GM23248 (cell line): ENCODE data around the gene SLC8A1. TPM values are rescaled to one million over a fixed set of nuclear protein-coding genes. Genes with fewer than 3 reads are reported as not detected.

Source experiments
- DNase-seq: peaks from one replicate; pipeline ENCODE4 v3.0.0-alpha.2; 2015
- H2AFZ ChIP-seq: fragments of 200-600 bp; sonication (generic); 2 replicates; pipeline ENCODE4 v1.6.1; 2016; ENCODE audit warnings: antibody characterized with exemption
- H3F3A ChIP-seq: fragments of 200-600 bp; sonication (generic); 2 replicates; pipeline ENCODE4 v1.6.1; 2016; ENCODE audit warnings: mild to moderate bottlenecking, antibody characterized with exemption, mixed run types; ENCODE audit not compliant: insufficient read depth
- H3K27ac ChIP-seq: fragments of 200-600 bp; sonication (generic); 2 replicates; pipeline ENCODE4 v1.5.1; 2016; ENCODE audit warnings: mild to moderate bottlenecking
- H3K27me3 ChIP-seq: fragments of 200-600 bp; sonication (generic); replicated peaks from 2 replicates; pipeline ENCODE4 v1.6.1; 2016; ENCODE audit warnings: mild to moderate bottlenecking; ENCODE audit not compliant: insufficient read depth
- H3K36me3 ChIP-seq: fragments of 200-600 bp; sonication (generic); 2 replicates; pipeline ENCODE4 v1.6.1; 2016; ENCODE audit warnings: low read depth, mild to moderate bottlenecking
- H3K4me1 ChIP-seq: fragments of 200-600 bp; sonication (generic); 2 replicates; pipeline ENCODE4 v1.6.1; 2016; ENCODE audit warnings: mild to moderate bottlenecking; ENCODE audit not compliant: insufficient read depth
- H3K4me2 ChIP-seq: fragments of 200-600 bp; sonication (generic); one replicate; pipeline ENCODE4 v1.6.1; 2016; ENCODE audit warnings: mild to moderate bottlenecking; ENCODE audit not compliant: unreplicated experiment
- H3K4me3 ChIP-seq: fragments of 200-600 bp; sonication (generic); 2 replicates; pipeline ENCODE4 v1.5.1; 2016; ENCODE audit warnings: mild to moderate bottlenecking
- H3K79me2 ChIP-seq: fragments of 200-600 bp; sonication (generic); 2 replicates; pipeline ENCODE4 v1.6.1; 2016; ENCODE audit warnings: mild to moderate bottlenecking; ENCODE audit not compliant: insufficient read depth
- H3K9ac ChIP-seq: fragments of 200-600 bp; sonication (generic); 2 replicates; pipeline ENCODE4 v1.6.1; 2016; ENCODE audit warnings: mild to moderate bottlenecking
- H3K9me2 ChIP-seq: fragments of 200-600 bp; sonication (generic); 2 replicates; pipeline ENCODE4 v1.6.1; 2016; ENCODE audit warnings: mixed run types, mild to moderate bottlenecking, moderate library complexity; ENCODE audit not compliant: insufficient read depth
- H3K9me3 ChIP-seq: fragments of 200-600 bp; sonication (generic); one replicate; pipeline ENCODE4 v1.6.1; 2017; ENCODE audit warnings: low read depth
- H4K20me1 ChIP-seq: fragments of 200-600 bp; sonication (generic); 2 replicates; pipeline ENCODE4 v1.6.0; 2016; ENCODE audit not compliant: insufficient read depth
- EZH2 ChIP-seq: fragments of 200-600 bp; sonication (generic); IDR thresholded peaks from 2 replicates; pipeline ENCODE4 v1.6.1; 2018; ENCODE audit warnings: antibody characterized with exemption, mild to moderate bottlenecking; ENCODE audit not compliant: insufficient read depth, poor library complexity, severe bottlenecking
- EZH2phosphoT487 ChIP-seq: fragments of 200-600 bp; sonication (generic); IDR thresholded peaks from 2 replicates; pipeline ENCODE4 v1.6.1; 2018; ENCODE audit warnings: antibody characterized with exemption, moderate library complexity, mild to moderate bottlenecking, low read depth; ENCODE audit not compliant: insufficient read depth
- WGBS, 2 experiments: methylation state at CpG; one replicate each; pipeline ENCODE4 v1.1.6; 2015 to 2017; ENCODE audit warnings: low lambda C conversion rate in 2 of 2, low coverage in 1 of 2; ENCODE audit errors: missing lambda C conversion rate in 2 of 2; 5-methylcytosine and 5-hydroxymethylcytosine counted together
- in situ Hi-C: fragments of 300-500 bp; cut with MboI; formaldehyde crosslinking; loops from 2 replicates; pipeline ENCODE4 v1.15.0; 2020
- polyA plus RNA-seq: library from polyadenylated mRNA; unstranded; fragments of >200 nt; fragmentation: Nextera tagmentation; extraction: Ambion mirVana; gene quantifications from 2 replicates; pipeline ENCODE4 v1.2.1, GENCODE V29; 2016
- total RNA-seq: library from RNA; depleted of rRNA; stranded (reverse); fragments of >200 nt; shearing (Covaris generic); gene quantifications from 2 replicates; pipeline ENCODE4 v1.2.3, GENCODE V29; 2014

The SLC8A1 gene
- total and polyA plus RNA-seq, 2 experiments from 2014 or later, result 13.8 to 83.4 TPM

DNA sequence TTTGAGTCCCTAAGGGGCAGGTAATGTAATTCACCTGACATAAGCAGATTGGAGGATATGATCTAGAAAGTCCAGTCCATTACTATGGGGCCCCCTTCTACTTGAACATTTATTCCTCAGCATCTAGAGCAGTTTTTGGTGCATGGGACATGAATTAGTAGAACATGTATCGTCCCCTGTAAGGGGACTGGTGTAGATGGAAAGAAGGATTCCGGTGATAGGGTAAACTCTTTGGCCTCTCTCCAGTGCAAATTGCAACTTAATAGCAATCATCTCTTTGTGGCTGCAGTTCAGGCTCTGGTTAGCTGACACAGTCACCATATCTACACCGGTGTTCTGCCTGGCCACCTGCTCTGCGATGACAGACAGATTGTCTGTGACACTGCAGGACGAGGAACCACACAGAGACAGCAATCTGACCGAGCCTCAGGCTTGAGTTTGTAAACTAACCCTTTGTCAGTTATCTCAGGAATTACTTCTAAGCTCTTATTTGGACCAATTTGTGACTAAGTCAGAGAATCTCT is 6.4 kb upstream of the SLC8A1 start:
- TF ChIP-seq EZH2phosphoT487, result no peak
- TF ChIP-seq EZH2, result no peak
- no peak overlapping the region for H2AFZ ChIP-seq
- H3K4me2 ChIP-seq, result peak overlapping the region; percentile 21

DNA sequence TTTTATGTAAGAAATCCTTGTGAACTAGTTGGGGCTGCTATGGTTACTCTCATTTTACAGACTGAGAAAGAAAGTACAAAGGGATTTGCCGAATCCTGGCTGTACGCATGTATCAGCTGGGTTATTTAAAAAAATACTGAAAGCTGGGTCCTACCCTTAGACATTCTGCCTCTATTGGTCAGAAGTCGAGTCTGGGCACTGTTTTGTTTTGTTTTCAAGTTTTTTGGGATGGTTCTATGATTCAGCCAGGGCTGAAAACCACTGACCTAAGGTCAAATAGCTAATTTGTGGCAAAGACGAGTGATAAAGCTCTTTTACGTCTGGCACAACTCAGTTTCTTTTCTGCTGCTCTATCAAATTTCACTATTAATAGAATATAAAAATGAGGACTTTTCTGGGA is 5.9 kb upstream of the SLC8A1 start:
- Histone ChIP-seq H3F3A (0 out of 2 replicates have a peak, but pooled peaks cover 4% of the 10 kb centered on the region), H3K4me2 (peak overlapping the region; percentile 21), H3K4me1 (peaks cover 14% of the 10 kb centered on the region), H4K20me1 (no peaks in the 10 kb centered on the region), H3K9me2 (no peaks in the 10 kb centered on the region), H3K9ac (no peak overlapping the region), H2AFZ (peak overlapping the region; percentile 12; the same call in 1 of the 2 replicates), H3K79me2 (no peaks in the 10 kb centered on the region), H3K27ac (no peak overlapping the region), H3K9me3 (no peaks in the 10 kb centered on the region), H3K36me3 (no peaks in the 10 kb centered on the region), H3K27me3 (no peaks in the 10 kb centered on the region), H3K4me3 (no peak overlapping the region)
- 50 to 61% methylated on average over 5 of the region's 5 CpGs for WGBS, 2 experiments
- in situ Hi-C loops, result no loop called here
- peak; percentile 56 for DNase-seq
- TF ChIP-seq EZH2, result no peak
- no peak for TF ChIP-seq EZH2phosphoT487

More for the DNA sequence above, 6.4 kb upstream of the SLC8A1 start:
- H3K9ac ChIP-seq, result no peak overlapping the region
- H3K9me2 ChIP-seq, result no peaks in the 10 kb centered on the region
- 86% methylated on average over 6 of the region's 6 CpGs for WGBS, 2 experiments
- no peaks in the 10 kb centered on the region for H3K36me3 ChIP-seq
- no peaks in the 10 kb centered on the region for H3K79me2 ChIP-seq
- H3K27me3 ChIP-seq, result no peaks in the 10 kb centered on the region
- in situ Hi-C loops, result no loop called here
- peaks cover 14% of the 10 kb centered on the region for H3K4me1 ChIP-seq
- DNase-seq, result no peak
- no peaks in the 10 kb centered on the region for H4K20me1 ChIP-seq
- H3K9me3 ChIP-seq, result no peaks in the 10 kb centered on the region
- 0 out of 2 replicates have a peak, but pooled peaks cover 4% of the 10 kb centered on the region for H3F3A ChIP-seq
- no peak overlapping the region for H3K4me3 ChIP-seq
- no peak overlapping the region for H3K27ac ChIP-seq

DNA sequence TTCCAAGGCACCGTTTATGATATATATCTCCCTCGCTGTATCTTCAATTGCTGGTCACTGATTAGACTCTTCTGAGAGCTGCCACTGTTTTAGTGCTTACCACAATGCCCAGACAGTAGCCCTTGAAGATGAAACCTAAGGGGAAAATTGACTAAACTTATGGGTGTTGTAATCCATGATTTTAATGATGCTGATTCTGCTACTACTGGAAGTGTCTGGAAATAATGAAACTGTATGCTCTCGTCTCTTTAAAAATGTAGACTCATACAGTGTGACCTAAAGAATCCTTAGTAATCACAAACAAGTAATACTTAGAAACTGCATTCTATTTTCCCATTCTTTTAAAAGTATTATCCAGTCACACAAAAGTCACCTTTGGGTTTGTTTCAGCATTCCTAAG is 5.5 kb upstream of the SLC8A1 start:
- H3K27ac ChIP-seq, result no peak overlapping the region
- no peaks in the 10 kb centered on the region for H3K36me3 ChIP-seq
- DNase-seq, result peak; percentile 18
- H3K4me2 ChIP-seq, result peak overlapping the region; percentile 21
- no peaks in the 10 kb centered on the region for H3K9me2 ChIP-seq
- H3K9ac ChIP-seq, result no peak overlapping the region
- H4K20me1 ChIP-seq, result no peaks in the 10 kb centered on the region
- H3K9me3 ChIP-seq, result no peaks in the 10 kb centered on the region
- in situ Hi-C loops, result no loop called here
- WGBS, 2 experiments, result 65 to 77% methylated on average over 3 of the region's 3 CpGs
- peaks cover 14% of the 10 kb centered on the region for H3K4me1 ChIP-seq
- H3K4me3 ChIP-seq, result no peak overlapping the region
- H3F3A ChIP-seq, result 0 out of 2 replicates have a peak, but pooled peaks cover 4% of the 10 kb centered on the region
- H3K27me3 ChIP-seq, result no peaks in the 10 kb centered on the region
- peak overlapping the region; percentile 12; the same call in 1 of the 2 replicates for H2AFZ ChIP-seq
- no peaks in the 10 kb centered on the region for H3K79me2 ChIP-seq
- no peak for TF ChIP-seq EZH2
- TF ChIP-seq EZH2phosphoT487, result no peak

DNA sequence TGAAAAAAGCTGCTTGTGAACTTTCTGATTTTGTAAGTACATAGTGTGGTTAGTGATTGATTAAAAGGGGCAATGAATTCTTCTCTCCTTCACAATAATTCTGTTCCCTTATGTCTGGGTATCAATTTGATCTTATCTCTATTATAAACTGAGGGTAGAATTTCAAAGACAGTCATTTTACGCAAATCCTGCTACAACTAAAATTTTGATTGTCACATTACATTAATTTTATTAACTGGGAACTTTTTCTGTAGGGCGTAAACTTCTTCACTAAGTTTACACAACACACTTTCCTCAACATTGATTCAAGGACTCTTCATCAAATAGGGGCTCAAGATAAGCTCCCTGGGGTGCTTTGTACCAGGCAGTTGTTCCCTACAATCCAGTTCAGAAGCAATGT is 5.0 kb upstream of the SLC8A1 start:
- Histone ChIP-seq H3F3A (0 out of 2 replicates have a peak, but pooled peaks cover 4% of the 10 kb centered on the region), H3K79me2 (no peaks in the 10 kb centered on the region), H3K9me2 (no peaks in the 10 kb centered on the region), H3K4me1 (peaks cover 14% of the 10 kb centered on the region), H3K9me3 (no peaks in the 10 kb centered on the region), H3K27me3 (no peaks in the 10 kb centered on the region), H3K4me2 (no peak overlapping the region), H3K36me3 (no peaks in the 10 kb centered on the region), H4K20me1 (no peaks in the 10 kb centered on the region), H3K27ac (no peak overlapping the region), H3K4me3 (no peak overlapping the region), H3K9ac (no peak overlapping the region), H2AFZ (no peak overlapping the region)
- in situ Hi-C loops, result no loop called here
- DNase-seq, result no peak
- 97 to 100% methylated on average over 2 of the region's 2 CpGs for WGBS, 2 experiments
- TF ChIP-seq EZH2phosphoT487, result no peak
- no peak for TF ChIP-seq EZH2

DNA sequence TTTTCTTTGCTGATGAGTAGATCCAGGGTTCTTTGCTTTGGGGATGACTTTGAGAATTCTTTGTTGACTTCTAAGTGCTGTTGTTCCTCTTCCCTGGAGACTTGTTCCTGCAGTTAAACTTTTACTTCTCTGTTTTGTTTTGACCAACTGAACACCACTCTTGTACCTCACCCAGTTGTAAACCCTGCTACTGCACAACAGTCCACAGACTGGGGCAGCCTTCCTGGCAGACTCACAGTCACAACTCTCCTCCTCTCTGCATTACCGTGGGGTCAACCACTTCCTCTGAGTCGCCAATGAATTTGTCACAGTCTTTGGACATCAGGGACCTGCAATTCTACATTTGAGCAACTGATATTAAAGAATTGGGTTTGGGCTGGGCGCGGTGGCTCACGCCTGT is 3.8 kb upstream of the SLC8A1 start:
- Histone ChIP-seq H3K9me2 (no peaks in the 10 kb centered on the region), H3K27ac (no peak overlapping the region), H3F3A (peaks cover 11% of the 10 kb centered on the region), H3K9ac (no peak overlapping the region), H3K79me2 (0 out of 2 replicates have a peak, but pooled peaks cover 2% of the 10 kb centered on the region), H3K4me3 (no peak overlapping the region), H3K9me3 (no peaks in the 10 kb centered on the region), H2AFZ (peak overlapping the region; percentile 51; the same call in 1 of the 2 replicates), H4K20me1 (no peaks in the 10 kb centered on the region), H3K4me2 (no peak overlapping the region), H3K36me3 (no peaks in the 10 kb centered on the region), H3K4me1 (peaks cover 14% of the 10 kb centered on the region), H3K27me3 (no peaks in the 10 kb centered on the region)
- TF ChIP-seq EZH2phosphoT487 (no peak), EZH2 (no peak)
- in situ Hi-C loops, result no loop called here
- WGBS, 2 experiments, result 73 to 74% methylated on average over 5 of the region's 5 CpGs
- DNase-seq, result peak; percentile 40
